Pancreas (tissue), 10 donors: ENCODE results near the gene TET3. TPM values are rescaled to one million over a fixed set of nuclear protein-coding genes. Genes with fewer than 3 reads are reported as not detected.
A peak's percentile ranks its signal among the peaks of the same experiment; 100 is the strongest.

Experiments used
- ATAC-seq, 4 donors: fragments of 200-7000 bp; cut with Tn5 transposase; one replicate each; pipeline versions ENCODE4 v1.8.0 to v1.9.1; 2020; ENCODE audit warnings: mild to moderate bottlenecking in 4 of 4, moderate library complexity in 4 of 4
- DNase-seq, 6 donors: peaks; one replicate each; pipeline ENCODE4 v3.0.0-alpha.2; 2020
- FAIRE-seq: peaks from 2 replicates; lab custom pipeline; 2012; peaks lifted over from hg19 to GRCh38; lab: Jason Lieb, UNC
- H3K27ac ChIP-seq, 4 donors: fragments of 200-600 bp; sonication (generic); 1 replicate in 3 of 4; 2 replicates in 1 of 4; pipeline versions ENCODE4 v1.5.0 to v1.8.0; 2020
- H3K27me3 ChIP-seq, 4 donors: fragments of 200-600 bp; one replicate each; pipeline ENCODE4 v1.8.0; 2021
- H3K36me3 ChIP-seq, 3 donors: fragments of 200-600 bp; sonication (generic) in 1 of 3; one replicate each; pipeline versions ENCODE4 v1.5.0 to v1.8.0; 2020 to 2021
- H3K4me1 ChIP-seq, 3 donors: fragments of 200-600 bp; one replicate each; pipeline ENCODE4 v1.8.0; 2021
- H3K4me3 ChIP-seq, 4 donors: fragments of 200-600 bp; sonication (generic) in 2 of 4; one replicate each; pipeline versions ENCODE4 v1.5.0 to v1.8.0; 2020 to 2021
- H3K9me3 ChIP-seq, 4 donors: fragments of 200-600 bp; one replicate each; pipeline ENCODE4 v1.8.0; 2021
- CTCF ChIP-seq, 4 donors: fragments of 200-600 bp; sonication (generic) in 3 of 4; IDR thresholded peaks; one replicate each; pipeline versions ENCODE4 v1.5.0 to v1.8.0; 2021; ENCODE audit warnings: antibody characterized with exemption in 4 of 4
- WGBS, 2 donors: extraction: QIAGEN DNeasy Blood & Tissue Kit; methylation state at CpG; one replicate each; pipeline ENCODE4 v1.1.7; 2013; 5-methylcytosine and 5-hydroxymethylcytosine counted together
- intact Hi-C, 3 donors: fragments of 100-400 bp; cut with DNase I; formaldehyde crosslinking; loops; one replicate each; pipeline versions ENCODE4 v1.11.1 to v1.14.2; 2022
- polyA plus RNA-seq, 2 donors: library from polyadenylated mRNA; stranded (reverse); fragments of 200-250 nt; gene quantifications; one replicate each; pipeline ENCODE4 v1.2.3, GENCODE V29; 2013
- total RNA-seq, 6 donors: library from RNA; stranded (reverse); fragmentation: NEBNext Ultra II Directional in 4 of 6; extraction: Animal tissue kit (Norgen Biotek cat#: 25700) in 4 of 6; gene quantifications; one replicate each; pipeline versions ENCODE4 v1.2.1 to v1.2.4, GENCODE V29; 2021 to 2023
- donor health status: healthy with polysubstance abuse.
- donor health status: DM: no; HTN: no; CAD: no; lungs with moderate emphysema.
- donor health status: DM: no; HTN: no; CAD: no.
- donor health status: control.
- donor health status: control.
- donor health status: Bipolar disorder and iron deficiency.
- donor health status: DM: yes; HTN: yes; CAD: no.
- donor health status: DM: no; HTN: no; CAD: no.
- donor health status: DM: no; HTN: no; CAD: no.
- donor health status: DM: yes; HTN: yes; CAD: no.

Gene TET3
- total and polyA plus RNA-seq, 8 donors = 1.5 to 8.6 (median 4.8) TPM

- Histone ChIP-seq H3K4me1 (peaks cover 2 to 21% (median 5%) of the 10 kb centered on the region in 3 donors), H3K9me3 (no peaks in the 10 kb centered on the region), H3K36me3 (no peaks in the 10 kb centered on the region), H3K4me3 (peak overlapping the region in 3 of 4 donors; percentile 1 to 30 (median 7)), H3K27me3 (no peaks in the 10 kb centered on the region), H3K27ac (no peak overlapping the region)
- DNase-seq (no peak), FAIRE-seq (no peak), ATAC-seq (no peak)
- intact Hi-C loops = no loop called here
- no peak for TF ChIP-seq CTCF (IDR thresholded peaks at IDR 0.05)
- 39 to 49% methylated on average over 9 to 10 of the region's 10 CpGs for WGBS, 2 donors
Measured at GRCh38 chr2:73987948-73988700, 3.4 kb downstream of the TET3 start.

GRCh38 chr2:73989972-73990371 lies 5.3 kb downstream of the TET3 start:
- FAIRE-seq (no peak), ATAC-seq (no peak), DNase-seq (no peak)
- no peaks in the 10 kb centered on the region for H3K27me3 ChIP-seq
- peaks cover 0 to 20% (median 0%) of the 10 kb centered on the region in 3 donors for H3K4me1 ChIP-seq
- no peak overlapping the region for H3K27ac ChIP-seq
- intact Hi-C loops = no loop called here
- TF ChIP-seq CTCF (IDR thresholded peaks at IDR 0.05) = no peak
- 94 to 96% methylated on average over 2 of the region's 2 CpGs for WGBS, 2 donors
- no peaks in the 10 kb centered on the region for H3K9me3 ChIP-seq
- no peak overlapping the region for H3K4me3 ChIP-seq
- H3K36me3 ChIP-seq = no peaks in the 10 kb centered on the region

GRCh38 chr2:73990531-73990930 lies 5.8 kb downstream of the TET3 start:
- 100% methylated on average over 1 of the region's 1 CpG for WGBS, 2 donors
- H3K4me1 ChIP-seq = peaks cover 0 to 20% (median 0%) of the 10 kb centered on the region in 3 donors
- TF ChIP-seq CTCF (IDR thresholded peaks at IDR 0.05) = no peak

GRCh38 chr2:73992036-73992435 lies 7.3 kb downstream of the TET3 start:
- Histone ChIP-seq H3K27ac (no peak overlapping the region), H3K9me3 (no peaks in the 10 kb centered on the region), H3K36me3 (no peaks in the 10 kb centered on the region), H3K4me3 (no peak overlapping the region), H3K4me1 (peaks cover 0 to 10% (median 0%) of the 10 kb centered on the region in 3 donors), H3K27me3 (no peaks in the 10 kb centered on the region)
- TF ChIP-seq CTCF (IDR thresholded peaks at IDR 0.05) = no peak
- DNase-seq = no peak
- intact Hi-C loops = no loop called here
- 99% methylated on average over 4 of the region's 4 CpGs for WGBS, 2 donors
- no peak for FAIRE-seq
- ATAC-seq = no peak

More at GRCh38 chr2:73990531-73990930, 5.8 kb downstream of the TET3 start:
- Histone ChIP-seq H3K27me3 (no peaks in the 10 kb centered on the region), H3K9me3 (no peaks in the 10 kb centered on the region), H3K36me3 (no peaks in the 10 kb centered on the region), H3K4me3 (no peak overlapping the region), H3K27ac (no peak overlapping the region)
- no peak for ATAC-seq
- DNase-seq = no peak
- no peak for FAIRE-seq
- intact Hi-C loops = no loop called here

- TF ChIP-seq CTCF (IDR thresholded peaks at IDR 0.05) = no peak
- intact Hi-C loops = no loop called here
- DNase-seq (no peak), FAIRE-seq (no peak), ATAC-seq (no peak)
- H3K27ac ChIP-seq = no peak overlapping the region
- H3K27me3 ChIP-seq = no peaks in the 10 kb centered on the region
- no peak overlapping the region for H3K4me3 ChIP-seq
- WGBS, 2 donors = 86 to 90% methylated on average over 3 of the region's 3 CpGs
- no peaks in the 10 kb centered on the region for H3K9me3 ChIP-seq
- H3K4me1 ChIP-seq = peaks cover 0 to 5% (median 0%) of the 10 kb centered on the region in 3 donors
- no peaks in the 10 kb centered on the region for H3K36me3 ChIP-seq
Measured at GRCh38 chr2:73993376-73993775, 8.7 kb downstream of the TET3 start.
